Naive thymus-derived CD4-positive, alpha-beta T cell (primary cell): Measurements from ENCODE around the gene CHRM5. TPM values are rescaled to one million over a fixed set of nuclear protein-coding genes. Genes with fewer than 3 reads are reported as not detected.

Source experiments
- ATAC-seq: fragments of 150-1000 bp; cut with Tn5 transposase; 2 replicates; pipeline ENCODE4 v1.10.0; 2021; ENCODE audit warnings: mild to moderate bottlenecking, moderate library complexity
- CTCF ChIA-PET: fragments of 350-600 bp; sonication (Branson Sonifier 250); formaldehyde crosslinking; loops from one replicate; lab custom pipeline; 2021; ENCODE audit warnings: antibody characterized with exemption; lab: Charles Lee
- POLR2A ChIA-PET: fragments of 350-600 bp; sonication (Branson Sonifier 250); formaldehyde crosslinking; loops from one replicate; lab custom pipeline; 2021; ENCODE audit warnings: antibody characterized with exemption, inconsistent platforms; lab: Charles Lee
- DNase-seq, 9 donors: peaks; one replicate each; pipeline versions ENCODE4 v3.0.0 to v3.0.0-alpha.2; 2020 to 2022; ENCODE audit warnings: mixed read lengths in 1 of 9
- H3K27ac ChIP-seq: one replicate; pipeline ENCODE4 v1.7.0; 2013; ENCODE audit warnings: mild to moderate bottlenecking, low read depth, low read length, moderate library complexity
- H3K27me3 ChIP-seq, 2 donors: one replicate each; pipeline ENCODE4 v1.7.0; 2013; ENCODE audit warnings: low read length in 2 of 2, mild to moderate bottlenecking in 2 of 2, moderate library complexity in 2 of 2; ENCODE audit not compliant: control insufficient read depth in 2 of 2, insufficient read depth in 2 of 2
- H3K36me3 ChIP-seq, 3 experiments: 1 replicate in 2 of 3; 2 replicates in 1 of 3; pipeline ENCODE4 v1.7.0; 2013; ENCODE audit warnings: low read length in 3 of 3, mild to moderate bottlenecking in 3 of 3, moderate library complexity in 1 of 3; ENCODE audit not compliant: insufficient read depth in 3 of 3, control insufficient read depth in 2 of 3
- H3K4me1 ChIP-seq, 2 donors: one replicate each; pipeline ENCODE4 v1.7.0; 2013; ENCODE audit warnings: low read length in 2 of 2, mild to moderate bottlenecking in 2 of 2, moderate library complexity in 1 of 2; ENCODE audit not compliant: control insufficient read depth in 2 of 2, insufficient read depth in 2 of 2
- H3K4me3 ChIP-seq: 2 replicates; pipeline ENCODE4 v1.7.0; 2013; ENCODE audit warnings: mild to moderate bottlenecking, low read length
- H3K9me3 ChIP-seq, 3 experiments: 1 replicate in 2 of 3; 2 replicates in 1 of 3; pipeline ENCODE4 v1.7.0; 2013; ENCODE audit warnings: low read length in 3 of 3; ENCODE audit not compliant: control insufficient read depth in 2 of 3
- H3K27ac Mint-ChIP-seq, 9 donors: one replicate each; pipeline ENCODE4 v1.8.0; 2020 to 2022; ENCODE audit warnings: mixed read lengths in 9 of 9, mild to moderate bottlenecking in 8 of 9, moderate library complexity in 5 of 9, inconsistent platforms in 2 of 9
- H3K27me3 Mint-ChIP-seq, 5 donors: one replicate each; pipeline ENCODE4 v1.8.0; 2021 to 2022; ENCODE audit warnings: mixed read lengths in 5 of 5, mild to moderate bottlenecking in 1 of 5
- H3K36me3 Mint-ChIP-seq, 5 donors: one replicate each; pipeline ENCODE4 v1.8.0; 2020 to 2022; ENCODE audit warnings: mixed read lengths in 5 of 5, mild to moderate bottlenecking in 3 of 5, inconsistent platforms in 1 of 5
- H3K4me1 Mint-ChIP-seq, 7 donors: one replicate each; pipeline ENCODE4 v1.8.0; 2020 to 2022; ENCODE audit warnings: mixed read lengths in 7 of 7, mild to moderate bottlenecking in 3 of 7, inconsistent platforms in 1 of 7
- H3K4me3 Mint-ChIP-seq, 10 donors: one replicate each; pipeline ENCODE4 v1.8.0; 2020 to 2022; ENCODE audit warnings: mild to moderate bottlenecking in 10 of 10, mixed read lengths in 10 of 10, moderate library complexity in 6 of 10, inconsistent platforms in 2 of 10
- H3K9me3 Mint-ChIP-seq, 11 donors: one replicate each; pipeline ENCODE4 v1.8.0; 2020 to 2022; ENCODE audit warnings: mixed read lengths in 11 of 11, mild to moderate bottlenecking in 4 of 11, inconsistent platforms in 1 of 11, moderate library complexity in 1 of 11
- intact Hi-C, 2 donors: fragments of 100-400 bp; cut with micrococcal nuclease; formaldehyde crosslinking; loops; one replicate each; pipeline ENCODE4 v1.15.1; 2023
- polyA plus RNA-seq, 2 donors: library from polyadenylated mRNA; unstranded; fragments of 300-500 nt; fragmentation: Illumina TruSeq; gene quantifications; one replicate each; pipeline ENCODE4 v1.2.3, GENCODE V29; 2021
- total RNA-seq, 6 experiments: library from RNA in 5 of 6; stranded (reverse) in 5 of 6; gene quantifications; 1 replicate in 5 of 6; 2 replicates in 1 of 6; pipeline ENCODE4 v1.2.3 and lab custom pipeline; 2021 to 2026

Gene CHRM5
- total and polyA plus RNA-seq, 7 experiments from 2014 or later = 0.15 TPM; not detected in 6

DNA sequence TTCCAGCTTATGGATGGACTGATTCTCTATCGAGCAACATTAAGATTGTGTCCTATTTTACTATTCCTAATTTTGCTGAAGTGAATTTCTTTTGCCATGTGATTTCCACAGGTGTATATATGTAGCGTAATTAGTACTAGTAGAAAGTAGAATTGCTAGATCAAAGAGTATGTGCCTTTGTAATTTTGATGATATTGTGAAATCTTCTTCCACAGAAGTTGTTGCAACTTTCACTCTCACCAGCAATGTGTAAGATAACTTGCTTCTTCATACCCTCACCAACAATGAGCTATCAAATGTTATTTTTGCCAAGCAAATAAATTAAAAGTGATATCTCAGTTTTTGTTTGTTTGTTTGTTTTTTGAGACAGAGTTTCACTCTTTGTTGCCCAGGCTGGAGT is 139.0 kb downstream of the CHRM5 start:
- Histone ChIP-seq H3K4me3 (no peak overlapping the region), H3K9me3 (no peaks in the 10 kb centered on the region), H3K36me3 (no peaks in the 10 kb centered on the region), H3K27ac (no peak overlapping the region), H3K4me1 (peaks cover 5 to 9% of the 10 kb centered on the region in 2 donors), H3K27me3 (no peaks in the 10 kb centered on the region)
- ChIA-PET POLR2A (no interaction called here), CTCF (no interaction called here)
- DNase-seq (no peak), ATAC-seq (no peak)
- Mint-ChIP-seq H3K36me3 (peaks cover 5 to 19% (median 9%) of the 10 kb centered on the region in 5 donors), H3K9me3 (peaks cover 0 to 31% (median 9%) of the 10 kb centered on the region in 11 donors), H3K27ac (no peak overlapping the region), H3K27me3 (peaks cover 0 to 1% (median 0%) of the 10 kb centered on the region in 5 donors), H3K4me3 (no peak overlapping the region), H3K4me1 (peaks cover 0 to 20% (median 13%) of the 10 kb centered on the region in 7 donors)
- intact Hi-C loops = no loop called here

DNA sequence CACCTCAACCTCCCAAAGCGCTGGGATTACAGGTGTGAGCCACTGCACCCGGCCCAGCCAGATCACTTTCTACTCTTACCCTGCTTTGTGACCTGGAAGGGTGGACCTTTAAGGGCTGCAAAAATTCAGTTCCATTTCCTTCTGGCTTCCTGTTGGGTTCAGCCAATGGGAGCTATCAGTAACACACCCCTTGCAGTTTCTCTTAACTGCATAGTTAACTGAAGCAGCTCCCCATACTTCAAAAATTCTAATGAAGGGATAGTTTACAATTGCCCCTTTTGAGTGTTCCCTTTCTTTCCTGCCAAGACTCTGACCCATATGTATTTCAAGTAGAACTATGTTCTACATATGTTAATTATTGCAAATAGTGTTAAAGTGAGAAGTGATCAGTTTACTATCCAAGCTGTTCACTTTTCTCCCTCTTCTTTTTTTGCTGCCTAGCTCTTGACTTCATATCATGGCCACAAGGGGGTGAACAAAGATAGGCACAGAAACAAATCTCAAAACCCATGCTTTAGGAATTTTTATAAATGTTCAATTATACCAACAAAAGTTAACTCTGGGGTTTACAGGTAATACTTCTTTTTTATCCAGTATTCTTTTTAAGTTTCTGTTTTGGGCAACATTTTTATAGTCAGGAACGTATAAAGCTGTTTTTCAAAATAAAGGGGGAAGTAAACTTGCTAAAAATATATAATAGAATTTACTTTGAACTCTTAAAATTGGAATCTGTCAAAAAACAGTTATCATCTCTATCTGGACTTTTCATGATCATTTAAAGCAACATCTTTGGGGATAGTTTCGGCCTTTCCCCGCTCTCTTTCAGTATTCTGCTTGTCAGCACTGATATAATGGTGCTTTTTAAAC is 141.7 kb downstream of the CHRM5 start:
- Histone ChIP-seq H3K27me3 (no peaks in the 10 kb centered on the region), H3K4me3 (no peak overlapping the region), H3K4me1 (no peaks in the 10 kb centered on the region), H3K36me3 (no peaks in the 10 kb centered on the region), H3K9me3 (no peaks in the 10 kb centered on the region), H3K27ac (no peak overlapping the region)
- ChIA-PET CTCF (interaction anchor here (0.8 to 1.3 kb wide), 4 partner anchors 10 to 478 kb away, joined by 3 to 6 read pairs (median 5); partner anchors contain the start of gene KATNBL1), POLR2A (interaction anchor here (1.2 kb wide), 1 partner anchor 8 kb away, joined by 3 read pairs; the partner anchor contains the start of genes EMC7 and PGBD4)
- Mint-ChIP-seq H3K36me3 (peaks cover 0 to 6% (median 2%) of the 10 kb centered on the region in 5 donors), H3K4me3 (no peak overlapping the region), H3K27me3 (peaks cover 0 to 17% (median 5%) of the 10 kb centered on the region in 5 donors), H3K27ac (no peak overlapping the region), H3K9me3 (peaks cover 0 to 12% (median 2%) of the 10 kb centered on the region in 11 donors), H3K4me1 (peaks cover 0 to 6% (median 0%) of the 10 kb centered on the region in 7 donors)
- DNase-seq = peak in 3 of 9 donors; percentile 11 to 17 (median 17)
- ATAC-seq = no peak
- intact Hi-C loops = loop anchor here (1.0 kb wide), 2 partner anchors 100 to 478 kb away; partner anchors contain the start of gene KATNBL1 (in 1 of the 2)

DNA sequence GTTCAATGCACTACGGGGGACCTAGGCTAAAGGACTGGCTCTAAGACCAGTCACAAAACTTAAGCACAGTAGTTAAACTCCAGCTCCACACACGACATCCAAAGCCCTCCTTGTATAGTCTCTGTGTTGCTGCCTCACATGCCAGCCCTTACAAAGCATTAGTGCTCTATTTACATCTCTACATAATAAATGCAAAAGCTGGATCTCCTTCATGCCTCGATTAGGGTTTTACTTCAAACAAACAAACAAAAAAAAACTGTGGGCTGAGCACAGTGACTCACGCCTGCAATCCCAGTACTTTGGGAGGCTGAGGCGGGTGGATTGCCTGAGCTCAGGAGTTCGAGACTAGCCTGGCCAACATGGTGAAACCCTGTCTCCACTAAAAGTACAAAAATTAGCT is 143.2 kb downstream of the CHRM5 start:
- Histone ChIP-seq H3K27ac (no peak overlapping the region), H3K4me1 (no peaks in the 10 kb centered on the region), H3K36me3 (no peaks in the 10 kb centered on the region), H3K27me3 (no peaks in the 10 kb centered on the region), H3K4me3 (no peak overlapping the region), H3K9me3 (no peaks in the 10 kb centered on the region)
- intact Hi-C loops = no loop called here
- Mint-ChIP-seq H3K36me3 (peaks cover 0 to under 1% (median 0%) of the 10 kb centered on the region in 5 donors), H3K27ac (no peak overlapping the region), H3K9me3 (peaks cover 0 to under 1% (median 0%) of the 10 kb centered on the region in 11 donors), H3K4me1 (peaks cover 0 to 6% (median 0%) of the 10 kb centered on the region in 7 donors), H3K27me3 (peaks cover 0 to 23% (median 5%) of the 10 kb centered on the region in 5 donors), H3K4me3 (no peak overlapping the region)
- ChIA-PET POLR2A (no interaction called here), CTCF (interaction anchor here (1.3 kb wide), 1 partner anchor 8 kb away, joined by 3 read pairs; no protein-coding TSS in a partner anchor)
- ATAC-seq (no peak), DNase-seq (no peak)

DNA sequence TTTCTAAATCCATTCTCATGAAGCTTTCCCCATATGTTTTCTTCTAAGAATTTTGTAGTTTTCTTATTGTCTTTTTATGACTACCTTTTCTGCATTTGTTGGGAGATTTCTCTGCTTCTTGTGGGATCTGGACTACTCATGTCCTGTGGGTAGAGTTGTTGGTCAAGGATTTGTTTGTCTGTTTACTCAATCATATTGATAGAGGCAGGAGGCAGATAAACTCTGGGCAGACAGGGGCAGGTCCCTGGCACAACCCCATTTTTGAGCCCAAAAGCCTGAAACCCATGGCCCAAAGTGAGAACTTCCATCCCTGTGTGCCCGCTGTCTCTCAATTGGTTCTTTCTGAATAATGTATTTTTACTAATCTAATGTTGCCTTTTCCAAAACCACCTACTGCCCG is 145.9 kb downstream of the CHRM5 start:
- Mint-ChIP-seq H3K27ac (no peak overlapping the region), H3K4me3 (no peak overlapping the region), H3K27me3 (peaks cover 5 to 31% (median 9%) of the 10 kb centered on the region in 5 donors), H3K9me3 (peaks cover 0 to 1% (median 0%) of the 10 kb centered on the region in 11 donors), H3K36me3 (no peaks in the 10 kb centered on the region), H3K4me1 (peaks cover 0 to 6% (median 0%) of the 10 kb centered on the region in 7 donors)
- no peaks in the 10 kb centered on the region for H3K36me3 ChIP-seq
- DNase-seq (no peak), ATAC-seq (no peak)
- H3K4me1 ChIP-seq = no peaks in the 10 kb centered on the region
- no peak overlapping the region for H3K27ac ChIP-seq
- H3K27me3 ChIP-seq = peaks cover 0 to 4% of the 10 kb centered on the region in 2 donors
- intact Hi-C loops = no loop called here
- H3K4me3 ChIP-seq = no peak overlapping the region
- ChIA-PET CTCF (no interaction called here), POLR2A (no interaction called here)
- H3K9me3 ChIP-seq = no peaks in the 10 kb centered on the region

DNA sequence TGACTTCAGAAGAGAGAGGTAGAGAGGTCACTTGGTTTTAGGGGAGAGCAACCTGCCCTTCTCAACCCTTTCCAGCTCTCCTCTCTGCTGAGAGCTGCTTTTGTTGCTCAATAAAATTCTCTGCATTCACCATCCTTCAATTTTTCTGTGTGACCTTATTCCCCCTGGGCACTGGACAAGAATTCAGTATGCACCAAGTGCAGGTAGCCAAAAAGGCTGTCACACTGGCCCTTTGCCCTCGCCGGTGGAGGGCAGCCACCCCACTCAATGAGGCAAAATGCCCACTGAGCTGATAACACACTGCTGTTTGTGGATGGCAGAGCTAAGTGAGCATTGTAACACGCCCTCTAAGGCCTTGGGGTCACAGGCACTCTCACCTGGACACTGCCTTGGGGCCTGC is 146.4 kb downstream of the CHRM5 start:
- DNase-seq = no peak
- peaks cover 0 to 1% (median 0%) of the 10 kb centered on the region in 11 donors for H3K9me3 Mint-ChIP-seq
- H3K4me1 Mint-ChIP-seq = peaks cover 0 to 5% (median 0%) of the 10 kb centered on the region in 7 donors
- Histone ChIP-seq H3K9me3 (no peaks in the 10 kb centered on the region), H3K36me3 (no peaks in the 10 kb centered on the region), H3K4me1 (no peaks in the 10 kb centered on the region), H3K27ac (no peak overlapping the region), H3K4me3 (no peak overlapping the region), H3K27me3 (peaks cover 0 to 4% of the 10 kb centered on the region in 2 donors)
- peaks cover 5 to 31% (median 9%) of the 10 kb centered on the region in 5 donors for H3K27me3 Mint-ChIP-seq
- intact Hi-C loops = no loop called here
- no peak overlapping the region for H3K27ac Mint-ChIP-seq
- CTCF ChIA-PET = interaction anchor here (0.6 kb wide), 1 partner anchor 254 kb away, joined by 3 read pairs; no protein-coding TSS in a partner anchor
- POLR2A ChIA-PET = no interaction called here
- no peak for ATAC-seq
- H3K4me3 Mint-ChIP-seq = no peak overlapping the region
- H3K36me3 Mint-ChIP-seq = no peaks in the 10 kb centered on the region

DNA sequence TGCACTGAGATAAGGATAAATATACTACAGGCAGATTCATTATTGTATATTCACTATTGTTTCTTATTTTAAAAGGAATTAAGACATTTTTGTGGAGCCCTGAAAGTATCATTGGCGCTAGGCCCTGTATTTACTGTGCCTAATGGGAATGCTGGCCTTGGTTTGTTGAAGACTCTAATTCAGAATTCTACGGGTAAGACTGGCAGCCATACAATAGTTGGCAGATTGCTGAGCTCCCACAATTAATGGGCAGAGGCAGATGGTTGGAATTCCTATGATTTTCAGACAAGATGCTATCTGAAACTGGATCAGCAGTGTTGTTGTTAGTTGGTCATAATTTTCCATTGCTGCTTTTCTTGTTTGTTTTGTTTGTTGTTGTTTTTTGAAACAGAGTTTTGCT is 148.3 kb downstream of the CHRM5 start:
- H3K4me3 ChIP-seq = no peak overlapping the region
- peaks cover 0 to 4% of the 10 kb centered on the region in 2 donors for H3K27me3 ChIP-seq
- intact Hi-C loops = no loop called here
- ATAC-seq (no peak), DNase-seq (no peak)
- Mint-ChIP-seq H3K27me3 (peaks cover 5 to 31% (median 20%) of the 10 kb centered on the region in 5 donors), H3K4me3 (no peak overlapping the region), H3K4me1 (no peaks in the 10 kb centered on the region), H3K9me3 (peaks cover 0 to 1% (median 0%) of the 10 kb centered on the region in 11 donors), H3K27ac (no peak overlapping the region), H3K36me3 (peaks cover 0 to 4% (median 0%) of the 10 kb centered on the region in 5 donors)
- H3K36me3 ChIP-seq = no peaks in the 10 kb centered on the region
- no peaks in the 10 kb centered on the region for H3K4me1 ChIP-seq
- no peak overlapping the region for H3K27ac ChIP-seq
- ChIA-PET POLR2A (no interaction called here), CTCF (no interaction called here)
- no peaks in the 10 kb centered on the region for H3K9me3 ChIP-seq
